Measurements from ENCODE around the gene LAMTOR4.
"Not testable (repeated sequence)": the region's sequence is repeated elsewhere in the genome, so short reads cannot be mapped to it uniquely, and the experiment has no call there.

Gene LAMTOR4

GRCh38 chr7:100190048-100190711 is 41.5 kb downstream of the LAMTOR4 start:
- H3K79me1 ChIP-seq (ENCODE audit: low read depth, low read length), result no peaks in the 10 kb centered on the region
- no peaks in the 10 kb centered on the region for H3K36me3 ChIP-seq (replicated peaks in 1 of 2; ENCODE audit: control insufficient read depth in 2 of 2, insufficient read depth in 2 of 2, low read length in 2 of 2)
- H3K4ac ChIP-seq (ENCODE audit: low read length), result no peak overlapping the region
- no peaks in the 10 kb centered on the region for H3K27me3 ChIP-seq (ENCODE audit: control insufficient read depth in 3 of 3, insufficient read depth in 3 of 3, low read depth in 1 of 3, low read length in 3 of 3)
- no peak overlapping the region for H2BK12ac ChIP-seq (ENCODE audit: low read length)
- no peak overlapping the region for H4K91ac ChIP-seq (ENCODE audit: low read depth, low read length, poor library complexity)
- no peak overlapping the region for H4K8ac ChIP-seq (ENCODE audit: low read depth, low read length)
- no peak overlapping the region for H2BK15ac ChIP-seq (ENCODE audit: low read length)
- no peak overlapping the region for H2AFZ ChIP-seq (ENCODE audit: low read length)
- H3K14ac ChIP-seq (ENCODE audit: low read length), result no peak overlapping the region
- no peak overlapping the region for H2BK5ac ChIP-seq (ENCODE audit: low read length)
- no peak overlapping the region for H3K27ac ChIP-seq (replicated peaks; ENCODE audit: low read length)
- no peak overlapping the region for H2AK5ac ChIP-seq (ENCODE audit: low read depth, low read length)
- H3K23ac ChIP-seq (ENCODE audit: low read depth, low read length, poor library complexity), result no peak overlapping the region
- no peak overlapping the region for H3K9ac ChIP-seq (ENCODE audit: low read depth, low read length, poor library complexity)
- no peaks in the 10 kb centered on the region for H3K9me3 ChIP-seq (replicated peaks in 1 of 2; ENCODE audit: control insufficient read depth in 2 of 2, insufficient read depth in 1 of 2, low read depth in 1 of 2, low read length in 2 of 2)
- no CpG with 5 or more reads among the region's 4 CpGs for WGBS, 2 donors (ENCODE audit: extremely low coverage in 2 of 2, insufficient read length in 2 of 2, insufficient replicate concordance in 1 of 2)
- no peak overlapping the region for H3K18ac ChIP-seq (ENCODE audit: low read length)
- no peaks in the 10 kb centered on the region for H3K4me1 ChIP-seq (ENCODE audit: control insufficient read depth in 2 of 2, insufficient read depth in 1 of 2, low read depth in 1 of 2, low read length in 2 of 2)
- H2BK120ac ChIP-seq (ENCODE audit: low read depth, low read length), result no peak overlapping the region
- no peak overlapping the region for H3K4me2 ChIP-seq (ENCODE audit: insufficient read depth, low read length, poor library complexity, severe bottlenecking)
- no peak overlapping the region for H3K4me3 ChIP-seq (ENCODE audit: low read length in 2 of 2)
- DNase-seq (ENCODE audit: low spot score), result no peak

- Histone ChIP-seq H3K4me2 (ENCODE audit: insufficient read depth, low read length, poor library complexity, severe bottlenecking) (no peak overlapping the region), H3K36me3 (replicated peaks in 1 of 2; ENCODE audit: control insufficient read depth in 2 of 2, insufficient read depth in 2 of 2, low read length in 2 of 2) (no peaks in the 10 kb centered on the region), H2AK5ac (ENCODE audit: low read depth, low read length) (no peak overlapping the region), H2BK15ac (ENCODE audit: low read length) (no peak overlapping the region), H3K4me3 (ENCODE audit: low read length in 2 of 2) (no peak overlapping the region), H3K9me3 (replicated peaks in 1 of 2; ENCODE audit: control insufficient read depth in 2 of 2, insufficient read depth in 1 of 2, low read depth in 1 of 2, low read length in 2 of 2) (no peaks in the 10 kb centered on the region), H4K91ac (ENCODE audit: low read depth, low read length, poor library complexity) (no peak overlapping the region), H3K14ac (ENCODE audit: low read length) (no peak overlapping the region), H2BK12ac (ENCODE audit: low read length) (no peak overlapping the region), H3K79me1 (ENCODE audit: low read depth, low read length) (no peaks in the 10 kb centered on the region), H3K27ac (replicated peaks; ENCODE audit: low read length) (no peak overlapping the region), H3K23ac (ENCODE audit: low read depth, low read length, poor library complexity) (no peak overlapping the region), H4K8ac (ENCODE audit: low read depth, low read length) (no peak overlapping the region), H3K18ac (ENCODE audit: low read length) (no peak overlapping the region), H3K27me3 (ENCODE audit: control insufficient read depth in 3 of 3, insufficient read depth in 3 of 3, low read depth in 1 of 3, low read length in 3 of 3) (no peaks in the 10 kb centered on the region), H2BK5ac (ENCODE audit: low read length) (no peak overlapping the region), H3K4me1 (ENCODE audit: control insufficient read depth in 2 of 2, insufficient read depth in 1 of 2, low read depth in 1 of 2, low read length in 2 of 2) (no peaks in the 10 kb centered on the region), H3K9ac (ENCODE audit: low read depth, low read length, poor library complexity) (no peak overlapping the region), H2AFZ (ENCODE audit: low read length) (no peak overlapping the region), H2BK120ac (ENCODE audit: low read depth, low read length) (no peak overlapping the region), H3K4ac (ENCODE audit: low read length) (no peak overlapping the region)
- no peak for DNase-seq (ENCODE audit: low spot score)
- WGBS, 2 donors (ENCODE audit: extremely low coverage in 2 of 2, insufficient read length in 2 of 2, insufficient replicate concordance in 1 of 2), result no CpG with 5 or more reads among the region's 2 CpGs
Measured at GRCh38 chr7:100191775-100192174, 43.1 kb downstream of the LAMTOR4 start.

GRCh38 chr7:100192281-100192862 is 43.7 kb downstream of the LAMTOR4 start:
- H3K36me3 ChIP-seq (replicated peaks in 1 of 2; ENCODE audit: control insufficient read depth in 2 of 2, insufficient read depth in 2 of 2, low read length in 2 of 2); H2BK5ac ChIP-seq (ENCODE audit: low read length); H3K9me3 ChIP-seq (replicated peaks in 1 of 2; ENCODE audit: control insufficient read depth in 2 of 2, insufficient read depth in 1 of 2, low read depth in 1 of 2, low read length in 2 of 2); H3K14ac ChIP-seq (ENCODE audit: low read length); H3K27ac ChIP-seq (replicated peaks; ENCODE audit: low read length); H3K27me3 ChIP-seq (ENCODE audit: control insufficient read depth in 3 of 3, insufficient read depth in 3 of 3, low read depth in 1 of 3, low read length in 3 of 3); H3K18ac ChIP-seq (ENCODE audit: low read length); H2BK15ac ChIP-seq (ENCODE audit: low read length); H2AK5ac ChIP-seq (ENCODE audit: low read depth, low read length); H3K23ac ChIP-seq (ENCODE audit: low read depth, low read length, poor library complexity); H4K8ac ChIP-seq (ENCODE audit: low read depth, low read length); H3K4me1 ChIP-seq (ENCODE audit: control insufficient read depth in 2 of 2, insufficient read depth in 1 of 2, low read depth in 1 of 2, low read length in 2 of 2); H3K79me1 ChIP-seq (ENCODE audit: low read depth, low read length); H3K4ac ChIP-seq (ENCODE audit: low read length); H3K4me3 ChIP-seq (ENCODE audit: low read length in 2 of 2); H2BK120ac ChIP-seq (ENCODE audit: low read depth, low read length); H4K91ac ChIP-seq (ENCODE audit: low read depth, low read length, poor library complexity); DNase-seq (ENCODE audit: low spot score); H2BK12ac ChIP-seq (ENCODE audit: low read length); H2AFZ ChIP-seq (ENCODE audit: low read length); H3K9ac ChIP-seq (ENCODE audit: low read depth, low read length, poor library complexity); H3K4me2 ChIP-seq (ENCODE audit: insufficient read depth, low read length, poor library complexity, severe bottlenecking): not testable (repeated sequence)
- no CpG with 5 or more reads among the region's 6 CpGs for WGBS, 2 donors (ENCODE audit: extremely low coverage in 2 of 2, insufficient read length in 2 of 2, insufficient replicate concordance in 1 of 2)

GRCh38 chr7:100192969-100193368 is 44.3 kb downstream of the LAMTOR4 start:
- Histone ChIP-seq H3K4ac (ENCODE audit: low read length) (no peak overlapping the region), H3K79me1 (ENCODE audit: low read depth, low read length) (no peaks in the 10 kb centered on the region), H2AK5ac (ENCODE audit: low read depth, low read length) (no peak overlapping the region), H3K27me3 (ENCODE audit: control insufficient read depth in 3 of 3, insufficient read depth in 3 of 3, low read depth in 1 of 3, low read length in 3 of 3) (no peaks in the 10 kb centered on the region), H4K8ac (ENCODE audit: low read depth, low read length) (no peak overlapping the region), H2BK5ac (ENCODE audit: low read length) (no peak overlapping the region), H3K27ac (replicated peaks; ENCODE audit: low read length) (no peak overlapping the region), H3K18ac (ENCODE audit: low read length) (no peak overlapping the region), H3K4me2 (ENCODE audit: insufficient read depth, low read length, poor library complexity, severe bottlenecking) (no peak overlapping the region), H2BK120ac (ENCODE audit: low read depth, low read length) (no peak overlapping the region), H3K23ac (ENCODE audit: low read depth, low read length, poor library complexity) (no peak overlapping the region), H3K14ac (ENCODE audit: low read length) (no peak overlapping the region), H3K4me3 (ENCODE audit: low read length in 2 of 2) (no peak overlapping the region), H3K9ac (ENCODE audit: low read depth, low read length, poor library complexity) (no peak overlapping the region), H3K9me3 (replicated peaks in 1 of 2; ENCODE audit: control insufficient read depth in 2 of 2, insufficient read depth in 1 of 2, low read depth in 1 of 2, low read length in 2 of 2) (no peaks in the 10 kb centered on the region), H2BK12ac (ENCODE audit: low read length) (no peak overlapping the region), H4K91ac (ENCODE audit: low read depth, low read length, poor library complexity) (no peak overlapping the region), H3K4me1 (ENCODE audit: control insufficient read depth in 2 of 2, insufficient read depth in 1 of 2, low read depth in 1 of 2, low read length in 2 of 2) (no peaks in the 10 kb centered on the region), H3K36me3 (replicated peaks in 1 of 2; ENCODE audit: control insufficient read depth in 2 of 2, insufficient read depth in 2 of 2, low read length in 2 of 2) (no peaks in the 10 kb centered on the region), H2BK15ac (ENCODE audit: low read length) (no peak overlapping the region), H2AFZ (ENCODE audit: low read length) (no peak overlapping the region)
- no peak for DNase-seq (ENCODE audit: low spot score)
- no CpG with 5 or more reads among the region's 3 CpGs for WGBS, 2 donors (ENCODE audit: extremely low coverage in 2 of 2, insufficient read length in 2 of 2, insufficient replicate concordance in 1 of 2)

All from neuronal stem cell (in vitro differentiated cells).